HG02798 (cell line): Measurements from ENCODE around the gene RPS19BP1.
A peak's percentile ranks its signal among the peaks of the same experiment; 100 is the strongest.

Experiments used
- ATAC-seq: cut with Tn5 transposase; IDR thresholded peaks from one replicate; pipeline ENCODE4 v1.9.1; 2021; ENCODE audit warnings: mild to moderate bottlenecking; ENCODE audit not compliant: unreplicated experiment, poor library complexity

The RPS19BP1 gene

DNA sequence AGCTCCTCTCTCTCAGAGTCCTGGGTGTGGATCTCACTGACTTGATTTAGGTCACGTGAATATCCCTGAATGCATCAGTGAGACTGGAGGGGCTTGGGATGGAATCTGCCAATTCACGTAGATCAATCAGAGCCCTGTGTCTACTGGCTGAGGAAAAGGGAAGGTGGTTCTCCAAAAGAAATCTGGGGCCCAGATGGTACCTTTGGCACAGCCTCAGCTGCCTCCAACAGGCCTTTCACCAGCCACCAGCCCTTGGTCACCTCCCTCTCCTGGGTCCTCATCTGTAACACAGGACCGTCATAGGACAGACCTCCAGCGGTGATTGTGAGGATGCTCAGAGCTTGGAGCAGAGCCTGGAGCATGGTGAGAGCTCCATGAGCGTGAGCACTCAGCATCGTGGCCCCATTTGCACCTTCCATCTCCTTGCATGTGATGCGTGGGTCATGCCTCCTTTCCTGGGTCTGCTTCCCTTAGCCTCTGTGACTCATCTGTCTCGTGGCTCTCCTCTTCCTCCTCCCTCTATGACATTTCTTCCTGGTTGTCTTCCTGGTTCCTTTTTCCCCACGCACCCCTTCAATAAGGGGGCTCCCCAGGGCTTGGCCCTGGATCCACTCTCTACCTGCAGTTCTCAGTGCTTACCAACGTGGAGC is 38.0 kb downstream of the RPS19BP1 start:
- ATAC-seq, result no peak

DNA sequence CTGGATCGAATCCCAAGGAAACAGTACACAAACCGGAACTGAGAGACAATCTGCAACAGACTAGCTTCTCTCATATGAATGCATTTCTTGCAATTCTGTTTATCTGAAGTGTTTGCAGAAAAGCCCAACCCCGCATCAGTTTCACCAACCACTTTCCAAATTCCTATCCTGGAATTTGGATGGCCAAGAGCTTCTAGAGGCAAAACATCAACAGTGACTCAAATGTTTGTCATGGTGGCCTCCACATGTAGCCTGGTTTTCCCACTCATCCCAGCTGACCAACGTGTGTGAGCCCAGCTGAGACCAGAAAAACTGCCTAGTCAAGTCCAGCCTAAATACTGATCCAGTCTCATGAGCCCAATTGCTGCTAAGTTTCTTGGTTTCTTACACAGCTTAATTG is 38.8 kb downstream of the RPS19BP1 start:
- no peak for ATAC-seq

DNA sequence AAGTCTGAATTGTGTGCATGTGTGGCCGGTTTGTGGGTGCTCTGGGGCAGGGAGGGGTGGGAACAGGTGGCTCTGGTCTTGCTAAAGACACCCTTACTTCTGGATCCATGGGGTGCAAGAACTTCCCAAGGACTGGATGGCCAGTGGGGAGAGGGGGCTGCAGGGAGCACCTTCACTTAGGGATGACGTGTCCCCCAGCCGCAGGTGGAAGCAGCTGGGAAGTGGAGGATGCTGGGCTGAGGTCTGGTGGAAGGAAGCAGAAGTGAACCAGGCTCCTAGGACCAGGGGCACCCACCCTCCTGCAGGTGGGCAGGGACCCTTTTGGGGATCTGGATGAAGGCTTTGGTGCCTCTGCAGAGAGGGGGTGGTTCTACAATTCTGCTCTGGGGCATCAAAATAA is 40.4 kb downstream of the RPS19BP1 start:
- no peak for ATAC-seq

DNA sequence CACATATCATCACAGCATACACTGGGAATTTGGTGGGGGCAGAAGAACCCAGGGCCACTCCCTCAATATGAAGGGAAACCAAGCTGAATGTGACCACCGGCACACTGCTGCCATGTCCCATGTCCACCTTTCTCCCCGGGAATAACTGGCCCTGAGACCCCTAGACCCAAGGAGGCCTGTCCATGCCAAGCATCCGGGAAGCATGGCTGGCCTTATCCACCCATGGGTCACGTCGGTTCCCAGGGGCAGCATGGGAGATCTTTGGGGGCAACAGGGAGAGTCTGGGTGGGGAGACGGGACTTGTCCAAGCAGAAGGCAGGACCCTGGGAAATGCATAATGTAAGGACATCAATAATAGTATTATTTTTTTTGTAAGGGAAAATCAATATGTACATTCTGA is 40.9 kb downstream of the RPS19BP1 start:
- ATAC-seq, result no peak

DNA sequence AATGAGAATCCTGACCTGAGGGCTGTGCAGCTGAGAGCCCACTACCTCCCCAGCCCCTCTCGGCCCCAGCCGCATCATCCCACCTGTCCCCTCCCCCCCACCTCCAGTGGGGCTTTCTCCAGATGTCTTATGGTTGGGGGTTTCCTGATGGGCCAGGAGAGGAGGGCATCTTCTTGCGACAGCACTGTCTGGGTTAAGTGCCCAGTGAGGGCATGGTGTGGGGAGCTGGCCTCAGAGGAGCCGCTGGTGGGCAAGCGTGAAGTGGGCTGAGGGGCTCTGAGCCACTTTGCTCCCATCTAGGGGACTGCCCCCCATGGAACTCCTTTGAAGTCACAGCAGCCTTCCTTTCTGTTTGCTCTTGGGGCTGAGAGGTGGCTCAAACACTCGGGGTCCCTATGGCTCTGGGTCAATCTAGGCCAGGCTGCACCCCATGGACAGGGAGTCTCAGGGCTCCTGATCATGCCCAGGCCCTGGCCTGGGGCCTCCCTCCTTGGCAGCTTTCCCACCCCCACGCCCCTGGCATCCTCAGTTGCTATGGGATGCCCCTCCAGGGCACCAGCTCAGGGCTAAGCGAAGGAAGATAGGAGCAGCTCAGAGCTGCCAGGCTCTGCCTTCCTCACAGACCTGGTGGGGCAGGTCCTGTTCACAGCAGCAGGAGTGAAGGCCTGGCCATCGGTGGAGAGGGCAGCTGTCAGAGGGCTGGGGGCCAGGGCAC is 41.4 kb downstream of the RPS19BP1 start:
- no peak for ATAC-seq

DNA sequence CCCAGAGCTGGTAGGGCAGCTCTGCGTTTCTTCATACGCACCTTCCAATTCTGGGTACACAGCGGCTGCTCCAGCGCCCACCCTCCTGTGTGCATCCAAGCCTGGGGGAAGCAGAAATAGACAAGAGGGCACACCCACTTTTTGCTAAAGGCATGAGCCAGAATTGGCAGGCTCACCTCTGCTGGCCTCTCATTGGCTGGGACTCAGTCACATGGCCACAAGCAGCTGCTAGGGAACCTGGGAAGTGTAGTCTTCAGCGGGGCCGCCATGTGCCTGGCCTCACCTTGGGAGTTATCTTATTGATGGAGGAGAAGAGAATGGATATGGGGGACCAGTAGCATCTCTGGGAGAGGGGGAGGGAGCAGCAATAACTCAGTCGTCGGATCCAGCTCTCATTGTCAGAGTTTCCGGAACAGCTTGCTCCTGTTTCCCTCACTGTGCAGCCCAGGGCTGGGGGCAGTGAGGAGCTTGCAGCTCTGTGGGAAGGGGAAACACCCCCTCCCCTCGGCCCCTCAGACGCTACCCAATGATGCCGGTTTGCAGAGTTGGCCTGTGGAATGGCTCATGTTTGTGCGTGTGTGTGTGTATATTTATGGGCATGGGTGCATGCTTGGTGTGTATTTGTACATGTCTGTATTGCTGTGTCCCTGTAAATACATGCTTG is 42.3 kb downstream of the RPS19BP1 start:
- peak; percentile 81 for ATAC-seq

DNA sequence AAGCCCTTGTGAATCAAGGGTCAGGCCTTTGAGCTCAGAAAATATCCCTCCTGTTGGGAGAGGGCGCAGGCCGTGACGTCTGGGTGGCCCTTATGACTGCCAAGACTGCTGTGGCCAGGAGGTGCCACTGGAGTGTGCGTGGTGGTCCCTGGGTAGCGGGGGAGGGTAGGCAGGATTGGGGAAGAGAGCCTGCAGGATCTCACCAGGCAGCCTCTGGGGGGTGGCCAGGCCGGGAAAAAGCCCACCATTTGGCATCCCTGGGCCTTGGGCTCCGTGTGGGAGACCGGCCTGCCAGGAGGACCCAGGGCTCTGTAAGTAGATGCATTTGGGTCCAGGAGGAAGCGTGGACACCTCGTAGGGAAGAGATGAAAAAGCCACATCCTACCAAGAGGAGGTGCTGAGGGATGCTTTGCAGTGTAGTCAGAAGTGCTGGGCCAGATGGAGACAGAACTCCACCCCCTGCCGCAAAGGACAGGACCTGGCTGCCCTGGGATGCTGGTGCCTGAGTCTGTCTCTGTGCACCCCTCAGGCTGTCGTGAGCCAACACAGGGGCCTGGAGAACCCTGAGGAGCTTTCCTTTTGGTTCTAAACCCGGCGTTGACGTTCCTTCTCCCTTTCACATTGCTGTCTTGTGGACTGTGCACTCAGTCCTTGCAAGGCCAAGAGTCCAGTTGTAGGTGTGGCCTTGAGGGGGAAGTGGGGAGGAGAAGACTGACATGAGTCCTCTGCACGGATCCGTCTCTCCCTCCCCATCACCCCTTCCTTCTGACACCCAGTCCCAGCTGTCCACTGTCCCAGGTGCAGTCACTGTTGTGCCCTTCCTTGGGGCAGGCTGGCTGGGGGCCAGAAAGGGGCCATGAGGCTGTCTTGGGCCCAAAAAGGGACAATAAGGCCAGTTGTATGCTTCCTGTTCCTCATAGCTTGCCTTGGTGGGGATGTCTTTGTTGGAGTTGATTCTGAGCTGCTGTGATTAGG is 43.2 kb downstream of the RPS19BP1 start:
- no peak for ATAC-seq

DNA sequence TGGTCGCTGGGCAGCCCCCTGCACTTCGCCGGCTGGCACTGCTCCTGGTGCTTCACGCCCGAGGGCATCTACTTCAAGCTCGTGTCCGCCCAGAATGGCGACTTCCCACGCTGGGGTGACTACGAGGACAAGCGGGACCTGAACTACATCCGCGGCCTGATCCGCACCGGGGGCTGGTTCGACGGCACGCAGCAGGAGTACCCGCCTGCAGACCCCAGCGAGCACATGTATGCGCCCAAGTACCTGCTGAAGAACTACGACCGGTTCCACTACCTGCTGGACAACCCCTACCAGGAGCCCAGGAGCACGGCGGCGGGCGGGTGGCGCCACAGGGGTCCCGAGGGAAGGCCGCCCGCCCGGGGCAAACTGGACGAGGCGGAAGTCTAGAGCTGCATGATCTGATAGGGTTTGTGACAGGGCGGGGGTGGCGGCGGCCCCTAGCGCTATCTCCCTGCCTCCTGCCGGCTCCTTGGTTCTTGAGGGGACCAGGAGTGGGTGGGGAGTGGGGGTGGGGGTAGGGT is 43.9 kb downstream of the RPS19BP1 start:
- no peak for ATAC-seq

DNA sequence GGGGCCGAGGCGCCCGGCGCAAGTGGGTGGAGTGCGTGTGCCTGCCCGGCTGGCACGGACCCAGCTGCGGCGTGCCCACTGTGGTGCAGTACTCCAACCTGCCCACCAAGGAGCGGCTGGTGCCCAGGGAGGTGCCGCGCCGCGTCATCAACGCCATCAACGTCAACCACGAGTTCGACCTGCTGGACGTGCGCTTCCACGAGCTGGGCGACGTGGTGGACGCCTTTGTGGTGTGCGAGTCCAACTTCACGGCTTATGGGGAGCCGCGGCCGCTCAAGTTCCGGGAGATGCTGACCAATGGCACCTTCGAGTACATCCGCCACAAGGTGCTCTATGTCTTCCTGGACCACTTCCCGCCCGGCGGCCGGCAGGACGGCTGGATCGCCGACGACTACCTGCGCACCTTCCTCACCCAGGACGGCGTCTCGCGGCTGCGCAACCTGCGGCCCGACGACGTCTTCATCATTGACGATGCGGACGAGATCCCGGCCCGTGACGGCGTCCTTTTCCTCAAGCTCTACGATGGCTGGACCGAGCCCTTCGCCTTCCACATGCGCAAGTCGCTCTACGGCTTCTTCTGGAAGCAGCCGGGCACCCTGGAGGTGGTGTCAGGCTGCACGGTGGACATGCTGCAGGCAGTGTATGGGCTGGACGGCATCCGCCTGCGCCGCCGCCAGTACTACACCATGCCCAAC is 44.6 kb downstream of the RPS19BP1 start:
- ATAC-seq, result no peak

DNA sequence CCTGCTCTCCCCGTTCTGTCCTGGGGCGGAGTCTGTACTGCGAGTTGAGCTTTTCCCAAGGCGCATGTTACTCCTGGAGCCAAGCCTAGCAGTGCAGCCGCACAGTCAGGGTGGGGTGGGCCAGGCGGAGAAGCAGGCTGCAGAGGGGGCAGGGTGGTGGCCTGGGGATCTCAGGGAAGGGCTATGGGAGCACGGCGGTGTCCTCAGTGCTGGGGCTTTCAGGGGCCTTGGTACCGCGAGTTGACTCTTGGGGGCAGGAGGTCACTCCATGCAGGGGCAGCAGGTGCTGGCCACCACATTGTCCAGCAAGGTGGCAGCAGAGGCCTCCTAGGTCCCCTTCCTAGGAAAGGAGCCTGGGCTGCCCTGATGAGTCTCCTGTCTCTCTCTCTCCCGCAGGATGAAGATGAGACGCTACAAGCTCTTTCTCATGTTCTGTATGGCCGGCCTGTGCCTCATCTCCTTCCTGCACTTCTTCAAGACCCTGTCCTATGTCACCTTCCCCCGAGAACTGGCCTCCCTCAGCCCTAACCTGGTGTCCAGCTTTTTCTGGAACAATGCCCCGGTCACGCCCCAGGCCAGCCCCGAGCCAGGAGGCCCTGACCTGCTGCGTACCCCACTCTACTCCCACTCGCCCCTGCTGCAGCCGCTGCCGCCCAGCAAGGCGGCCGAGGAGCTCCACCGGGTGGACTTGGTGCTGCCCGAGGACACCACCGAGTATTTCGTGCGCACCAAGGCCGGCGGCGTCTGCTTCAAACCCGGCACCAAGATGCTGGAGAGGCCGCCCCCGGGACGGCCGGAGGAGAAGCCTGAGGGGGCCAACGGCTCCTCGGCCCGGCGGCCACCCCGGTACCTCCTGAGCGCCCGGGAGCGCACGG is 45.4 kb downstream of the RPS19BP1 start:
- no peak for ATAC-seq

DNA sequence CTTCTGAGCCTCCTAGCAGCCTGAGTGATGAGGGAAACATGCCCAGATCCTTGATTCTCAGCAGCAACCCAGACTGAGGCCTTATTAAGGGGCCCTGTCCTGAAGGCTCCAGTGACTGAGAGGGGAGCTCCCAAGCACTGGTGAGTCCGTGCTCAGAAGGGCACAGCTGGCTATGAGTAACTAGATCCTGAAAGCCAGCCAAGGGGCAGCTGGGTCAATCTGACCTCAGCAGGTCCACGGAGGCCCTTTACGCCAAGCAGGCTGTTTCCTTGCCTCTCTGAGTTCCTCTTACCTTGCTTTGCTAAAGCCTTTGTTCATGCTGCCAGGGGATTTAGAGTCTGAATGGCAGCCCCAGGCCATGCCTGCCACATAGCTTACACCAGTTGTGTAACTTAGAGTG is 49.8 kb downstream of the RPS19BP1 start:
- ATAC-seq, result no peak

DNA sequence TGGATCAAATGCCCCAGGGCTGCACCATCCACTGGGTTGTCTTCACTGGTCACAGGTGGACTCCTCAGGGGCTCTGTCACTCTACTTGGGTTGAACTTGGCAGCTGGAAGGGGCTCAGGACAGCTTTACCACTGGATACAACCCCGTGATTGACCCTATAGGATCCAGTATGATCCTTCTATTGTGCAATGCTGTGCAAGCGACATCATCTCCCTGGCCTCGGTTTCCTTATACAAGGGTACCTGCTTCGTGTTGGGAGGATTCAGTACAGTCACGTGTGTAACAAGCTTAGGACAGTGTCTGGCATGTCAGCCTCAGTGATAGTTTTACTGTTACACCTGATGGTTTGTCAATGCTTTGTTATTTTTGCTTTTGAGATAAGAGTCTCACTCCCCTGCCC is 51.0 kb downstream of the RPS19BP1 start:
- no peak for ATAC-seq

DNA sequence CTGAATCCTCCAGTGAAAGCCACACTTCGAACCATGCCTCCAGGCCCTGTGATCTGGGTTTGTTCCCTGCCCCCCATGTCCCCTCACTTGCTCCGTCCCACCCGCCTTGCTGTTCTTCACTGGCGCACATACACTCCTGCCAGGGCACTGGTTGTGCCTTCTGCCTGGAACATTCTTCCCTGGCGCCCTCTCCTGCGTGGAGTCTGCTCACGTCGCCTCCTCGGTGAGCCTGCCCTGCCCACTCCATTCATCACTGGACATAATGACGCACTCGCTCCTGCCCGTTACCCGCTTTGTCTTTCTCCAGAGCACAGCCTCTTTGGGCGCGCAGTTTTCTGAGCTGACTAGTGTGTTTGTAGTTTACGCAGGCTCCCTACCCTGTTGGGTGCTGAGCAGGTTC is 51.5 kb downstream of the RPS19BP1 start:
- no peak for ATAC-seq

DNA sequence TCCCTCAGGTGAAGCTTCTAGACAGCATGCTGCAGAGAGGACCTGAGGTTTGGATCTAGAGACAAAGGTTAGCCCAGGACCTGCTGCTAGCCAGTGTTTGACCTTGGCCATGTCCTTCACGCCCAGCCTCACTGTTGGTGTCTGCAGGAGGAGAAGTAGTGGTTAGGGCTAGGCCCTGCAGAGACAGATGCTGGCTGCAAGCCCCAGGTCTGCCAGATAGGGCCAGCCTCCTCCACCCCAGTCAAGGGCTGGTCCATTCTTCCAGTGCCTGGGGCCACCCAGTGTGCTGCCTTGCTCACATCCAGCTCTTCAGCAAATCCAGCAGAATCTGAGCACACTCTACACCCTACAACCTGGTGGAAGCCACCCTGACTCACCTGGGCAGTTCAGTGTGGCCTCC is 52.0 kb downstream of the RPS19BP1 start:
- no peak for ATAC-seq

DNA sequence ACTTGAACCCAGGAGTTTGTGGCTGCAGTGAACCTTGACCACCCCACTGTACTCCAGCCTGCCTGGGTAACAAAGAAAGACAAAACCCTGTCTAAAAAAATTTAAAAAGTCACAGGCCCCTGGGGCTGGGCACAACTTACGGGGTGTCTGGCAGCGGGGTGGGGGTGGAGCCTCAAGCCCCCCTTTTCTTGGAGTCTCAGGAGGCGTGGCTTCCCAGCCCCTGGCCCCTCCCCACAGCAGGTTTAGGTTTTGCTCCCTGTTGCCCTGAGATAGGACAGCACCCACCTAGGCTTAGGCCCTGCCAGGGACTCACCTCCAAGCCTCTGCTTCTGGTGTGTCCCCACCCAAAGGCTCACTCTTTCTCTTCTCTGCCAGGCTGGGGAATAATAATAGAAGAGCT is 53.3 kb downstream of the RPS19BP1 start:
- ATAC-seq, result no peak
